ENCODE data around the gene MTOR. TPM values are rescaled to one million over a fixed set of nuclear protein-coding genes. Genes with fewer than 3 reads are reported as not detected.

Gene MTOR
- total and polyA plus RNA-seq, 9 donors = 11.7 to 32.4 (median 21.3) TPM

DNA sequence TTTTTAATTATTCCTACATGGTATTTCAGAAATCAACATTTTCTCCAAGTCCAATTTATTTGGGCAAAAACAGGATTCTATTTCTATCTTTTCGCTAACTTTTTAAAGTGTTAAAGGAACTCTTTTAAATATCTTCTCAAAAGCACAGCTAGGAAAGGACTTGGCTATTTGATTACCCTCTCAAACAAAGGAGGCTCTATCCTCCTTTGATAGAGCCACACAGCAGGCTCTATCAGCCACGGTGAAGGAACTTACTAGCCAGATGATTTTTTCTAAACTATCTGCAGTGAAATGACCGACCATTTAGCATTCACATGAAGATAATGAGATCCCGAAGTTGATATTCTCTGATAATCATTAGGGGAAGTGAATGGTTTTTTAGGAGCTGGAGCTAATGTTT, 64.1 kb downstream of the MTOR start:
- Histone ChIP-seq H3K4me1 (ENCODE audit: insufficient read depth) (no peaks in the 10 kb centered on the region), H3K9me3 (no peaks in the 10 kb centered on the region), H3K27ac (no peak overlapping the region), H3K27me3 (no peaks in the 10 kb centered on the region), H3K4me3 (no peak overlapping the region), H3K36me3 (no peaks in the 10 kb centered on the region)
- intact Hi-C loops (cut with DNase I) = no loop called here
- TF ChIP-seq EP300 (IDR thresholded peaks at IDR 0.05) = no peak
- TF ChIP-seq, protein P1, sequence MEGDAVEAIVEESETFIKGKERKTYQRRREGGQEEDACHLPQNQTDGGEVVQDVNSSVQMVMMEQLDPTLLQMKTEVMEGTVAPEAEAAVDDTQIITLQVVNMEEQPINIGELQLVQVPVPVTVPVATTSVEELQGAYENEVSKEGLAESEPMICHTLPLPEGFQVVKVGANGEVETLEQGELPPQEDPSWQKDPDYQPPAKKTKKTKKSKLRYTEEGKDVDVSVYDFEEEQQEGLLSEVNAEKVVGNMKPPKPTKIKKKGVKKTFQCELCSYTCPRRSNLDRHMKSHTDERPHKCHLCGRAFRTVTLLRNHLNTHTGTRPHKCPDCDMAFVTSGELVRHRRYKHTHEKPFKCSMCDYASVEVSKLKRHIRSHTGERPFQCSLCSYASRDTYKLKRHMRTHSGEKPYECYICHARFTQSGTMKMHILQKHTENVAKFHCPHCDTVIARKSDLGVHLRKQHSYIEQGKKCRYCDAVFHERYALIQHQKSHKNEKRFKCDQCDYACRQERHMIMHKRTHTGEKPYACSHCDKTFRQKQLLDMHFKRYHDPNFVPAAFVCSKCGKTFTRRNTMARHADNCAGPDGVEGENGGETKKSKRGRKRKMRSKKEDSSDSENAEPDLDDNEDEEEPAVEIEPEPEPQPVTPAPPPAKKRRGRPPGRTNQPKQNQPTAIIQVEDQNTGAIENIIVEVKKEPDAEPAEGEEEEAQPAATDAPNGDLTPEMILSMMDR (IDR thresholded peaks at IDR 0.05) = no peak
- no peak for TF ChIP-seq POLR2A (IDR thresholded peaks at IDR 0.05)
- WGBS, 3 donors = 87 to 92% (median 88%) methylated on average over 4 of the region's 4 CpGs
- DNase-seq = no peak

DNA sequence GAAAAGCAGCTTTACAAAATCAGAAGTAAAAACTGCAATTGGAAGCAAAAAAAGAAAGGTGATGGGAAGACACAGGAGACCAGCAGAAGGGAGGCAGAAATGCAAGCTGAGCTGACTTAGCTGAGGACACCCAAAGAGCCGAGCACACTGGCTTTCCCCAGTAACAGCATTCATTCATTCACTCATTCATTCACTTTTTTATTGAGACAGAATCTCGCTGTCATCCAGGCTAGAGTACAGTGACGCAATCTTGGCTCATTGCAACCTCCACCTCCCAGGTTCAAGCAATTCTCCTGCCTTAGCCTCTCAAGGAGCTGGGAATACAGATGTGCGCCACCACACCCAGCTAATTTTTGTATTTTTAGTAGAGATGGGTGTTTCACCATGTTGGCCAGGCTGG, 65.0 kb downstream of the MTOR start:
- Histone ChIP-seq H3K4me3 (no peak overlapping the region), H3K4me1 (ENCODE audit: insufficient read depth) (no peaks in the 10 kb centered on the region), H3K27ac (no peak overlapping the region), H3K9me3 (no peaks in the 10 kb centered on the region), H3K27me3 (no peaks in the 10 kb centered on the region), H3K36me3 (no peaks in the 10 kb centered on the region)
- no peak for DNase-seq
- WGBS, 3 donors = 90 to 98% (median 95%) methylated on average over 4 of the region's 4 CpGs
- TF ChIP-seq, protein P1 (IDR thresholded peaks at IDR 0.05) = no peak
- TF ChIP-seq EP300 (IDR thresholded peaks at IDR 0.05) = no peak
- intact Hi-C loops (cut with DNase I) = no loop called here

DNA sequence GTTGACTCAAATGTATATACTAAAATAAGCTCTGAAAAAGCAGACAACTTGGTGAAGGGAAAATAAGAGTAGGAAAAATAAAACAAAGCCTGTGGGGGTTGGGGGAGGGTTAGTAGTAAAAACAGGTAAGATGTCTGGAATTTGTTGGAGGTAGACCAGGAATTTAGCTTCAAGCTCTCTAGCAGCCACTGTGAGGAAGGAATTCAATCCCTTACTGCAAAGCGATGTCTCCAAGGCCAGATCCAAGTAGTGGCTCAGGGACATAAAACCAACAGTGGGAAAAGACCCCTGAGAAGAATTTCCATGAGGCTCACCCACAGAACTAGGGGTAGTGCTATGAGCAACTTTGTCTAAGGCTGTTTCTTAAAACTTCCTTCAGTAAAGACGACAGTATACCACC, 65.4 kb downstream of the MTOR start:
- no peaks in the 10 kb centered on the region for H3K9me3 ChIP-seq
- 83 to 89% (median 84%) methylated on average over 2 of the region's 2 CpGs for WGBS, 3 donors
- H3K27ac ChIP-seq = no peak overlapping the region
- TF ChIP-seq, protein P1 (IDR thresholded peaks at IDR 0.05) = no peak
- TF ChIP-seq POLR2A (IDR thresholded peaks at IDR 0.05) = no peak
- no peaks in the 10 kb centered on the region for H3K36me3 ChIP-seq
- no peaks in the 10 kb centered on the region for H3K4me1 ChIP-seq (ENCODE audit: insufficient read depth)
- no peaks in the 10 kb centered on the region for H3K27me3 ChIP-seq
- H3K4me3 ChIP-seq = no peak overlapping the region
- intact Hi-C loops (cut with DNase I) = no loop called here
- no peak for DNase-seq

DNA sequence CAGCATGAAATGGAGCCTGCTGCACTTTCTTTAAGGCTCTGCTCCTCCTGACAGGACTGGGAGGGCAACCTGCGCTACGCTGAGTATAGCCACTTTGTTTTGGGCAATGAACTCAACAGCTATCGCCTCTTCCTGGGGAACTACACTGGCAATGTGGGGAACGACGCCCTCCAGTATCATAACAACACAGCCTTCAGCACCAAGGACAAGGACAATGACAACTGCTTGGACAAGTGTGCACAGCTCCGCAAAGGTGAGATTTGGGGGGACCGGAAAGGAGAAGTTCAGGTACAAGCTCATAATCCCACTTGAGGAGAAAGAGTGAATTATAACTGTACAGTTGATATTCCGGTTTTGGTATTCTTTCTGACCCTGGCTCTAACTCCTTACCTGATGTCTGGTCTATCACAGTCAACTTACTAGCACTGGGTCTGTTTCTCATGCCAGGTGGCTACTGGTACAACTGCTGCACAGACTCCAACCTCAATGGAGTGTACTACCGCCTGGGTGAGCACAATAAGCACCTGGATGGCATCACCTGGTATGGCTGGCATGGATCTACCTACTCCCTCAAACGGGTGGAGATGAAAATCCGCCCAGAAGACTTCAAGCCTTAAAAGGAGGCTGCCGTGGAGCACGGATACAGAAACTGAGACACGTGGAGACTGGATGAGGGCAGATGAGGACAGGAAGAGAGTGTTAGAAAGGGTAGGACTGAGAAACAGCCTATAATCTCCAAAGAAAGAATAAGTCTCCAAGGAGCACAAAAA, 67.8 kb downstream of the MTOR start:
- intact Hi-C loops (cut with DNase I) = no loop called here

More for the DNA sequence above, 67.8 kb downstream of the MTOR start:
- no peaks in the 10 kb centered on the region for H3K4me1 ChIP-seq (ENCODE audit: insufficient read depth)
- H3K4me3 ChIP-seq = no peak overlapping the region
- no peaks in the 10 kb centered on the region for H3K36me3 ChIP-seq
- no peaks in the 10 kb centered on the region for H3K9me3 ChIP-seq
- no peak overlapping the region for H3K27ac ChIP-seq
- TF ChIP-seq, protein P1 (IDR thresholded peaks at IDR 0.05) = no peak
- TF ChIP-seq EP300 (IDR thresholded peaks at IDR 0.05) (no peak), POLR2A (IDR thresholded peaks at IDR 0.05) (no peak)
- no peaks in the 10 kb centered on the region for H3K27me3 ChIP-seq
- no peak for DNase-seq
- 87 to 94% (median 90%) methylated on average over 14 of the region's 14 CpGs for WGBS, 3 donors

All from ovary (tissue), 9 donors.